Right lobe of liver (tissue), 6 donors: ENCODE measurements around the gene NRL. TPM values are rescaled to one million over a fixed set of nuclear protein-coding genes. Genes with fewer than 3 reads are reported as not detected.

Experiments used
- ATAC-seq, 4 donors: fragments of 200-7000 bp; cut with Tn5 transposase; one replicate each; pipeline ENCODE4 v1.9.1; 2020; ENCODE audit warnings: mild to moderate bottlenecking in 4 of 4, moderate library complexity in 4 of 4
- DNase-seq, 3 donors: peaks; one replicate each; pipeline ENCODE4 v3.0.0-alpha.2; 2020
- H3K27ac ChIP-seq, 3 donors: fragments of 200-600 bp; one replicate each; pipeline ENCODE4 v1.8.0; 2022
- H3K27me3 ChIP-seq, 2 donors: fragments of 200-600 bp; one replicate each; pipeline ENCODE4 v1.8.0; 2022
- H3K36me3 ChIP-seq, 4 donors: fragments of 200-600 bp; sonication (generic) in 1 of 4; one replicate each; pipeline versions ENCODE4 v1.5.1 to v1.8.0; 2017 to 2022; ENCODE audit warnings: control low read depth in 1 of 4
- H3K4me1 ChIP-seq, 4 donors: fragments of 200-600 bp; sonication (generic) in 1 of 4; one replicate each; pipeline versions ENCODE4 v1.5.1 to v1.8.0; 2017 to 2022; ENCODE audit warnings: control low read depth in 1 of 4
- H3K4me3 ChIP-seq, 3 donors: fragments of 200-600 bp; one replicate each; pipeline ENCODE4 v1.8.0; 2022
- H3K9me3 ChIP-seq, 4 donors: fragments of 200-600 bp; sonication (generic) in 1 of 4; one replicate each; pipeline versions ENCODE4 v1.5.1 to v1.8.0; 2017 to 2022; ENCODE audit warnings: control low read depth in 1 of 4
- POLR2A ChIP-seq: fragments of 450-650 bp; IDR thresholded peaks from one replicate; pipeline ENCODE4 v1.6.1; 2017; ENCODE audit warnings: antibody characterized with exemption, mild to moderate bottlenecking
- WGBS: methylation state at CpG from one replicate; pipeline ENCODE4 v1.1.6; 2018; ENCODE audit warnings: low coverage, low lambda C conversion rate; ENCODE audit not compliant: insufficient coverage; ENCODE audit errors: missing lambda C conversion rate; 5-methylcytosine and 5-hydroxymethylcytosine counted together
- intact Hi-C, 2 donors: fragments of 100-400 bp; cut with DNase I; formaldehyde crosslinking; loops; one replicate each; pipeline versions ENCODE4 v1.11.2 to v1.14.1; 2022
- total RNA-seq, 6 experiments: library from RNA; depleted of rRNA in 2 of 6; stranded (reverse); fragments of >200 nt in 2 of 6; fragmentation: NEBNext Ultra II Directional in 3 of 6; extraction: Animal tissue kit (Norgen Biotek cat#: 25700) in 3 of 6; gene quantifications; one replicate each; pipeline versions ENCODE4 v1.1.0 to v1.2.4, GENCODE V29; 2016 to 2023
- TF ChIP-seq, protein P1 (sequence below), 4 donors: fragments of 200-600 bp in 3 of 4; fragments of 450-650 bp in 1 of 4; IDR thresholded peaks; one replicate each; pipeline versions ENCODE4 v1.5.1 to v1.8.0; 2016 to 2022; ENCODE audit warnings: antibody characterized with exemption in 4 of 4, mild to moderate bottlenecking in 2 of 4
- donor health status: DM: no; HTN: yes; CAD: no.
- donor health status: DM: no; HTN: no; CAD: no.
- donor health status: DM: no; HTN: no; CAD: no.
- donor health status: DM: no; HTN: yes; CAD: no.
- donor health status: DM: no; HTN: yes; CAD: no.

Gene NRL
- total RNA-seq, 6 experiments from 2014 or later: 1.4 to 2.9 (median 2.1) TPM

DNA sequence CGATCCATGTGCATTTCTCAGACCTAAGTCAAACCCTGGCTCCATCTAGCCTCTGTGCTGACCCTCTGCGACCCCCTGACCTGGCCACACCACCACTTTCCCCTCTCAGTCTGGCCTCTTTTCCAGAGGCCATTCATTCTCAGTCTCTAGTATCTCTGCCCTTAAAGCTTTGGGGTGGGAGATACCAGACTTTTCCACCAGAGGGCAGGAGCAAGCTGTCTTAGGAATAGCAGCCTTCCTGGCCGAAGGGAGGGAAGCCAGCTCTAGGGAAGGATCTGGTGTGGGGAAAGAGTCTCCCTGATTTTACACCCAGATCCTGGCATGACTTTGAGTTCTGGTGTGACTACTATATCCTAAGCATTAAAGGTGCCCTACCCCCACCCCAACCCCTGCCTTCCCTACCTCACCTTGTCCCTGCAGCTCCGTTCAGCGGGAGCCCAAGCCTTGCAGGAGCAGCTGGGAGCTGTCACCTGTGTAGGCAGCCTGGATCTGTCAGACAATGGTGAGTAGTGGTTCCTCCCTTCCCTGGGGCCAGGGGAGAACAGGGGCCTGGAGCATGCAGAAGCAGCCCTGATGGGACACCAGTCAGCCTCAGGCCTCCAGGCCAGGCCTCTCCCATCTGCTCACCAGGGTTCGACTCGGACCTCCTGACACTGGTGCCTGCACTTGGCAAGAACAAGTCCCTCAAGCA is 56.3 kb downstream of the NRL start:
- DNase-seq (peak in 2 of 3 donors; percentile 71 to 84), ATAC-seq (peak; percentile 64 to 83 (median 72))
- TF ChIP-seq POLR2A: no peak
- TF ChIP-seq, protein P1, sequence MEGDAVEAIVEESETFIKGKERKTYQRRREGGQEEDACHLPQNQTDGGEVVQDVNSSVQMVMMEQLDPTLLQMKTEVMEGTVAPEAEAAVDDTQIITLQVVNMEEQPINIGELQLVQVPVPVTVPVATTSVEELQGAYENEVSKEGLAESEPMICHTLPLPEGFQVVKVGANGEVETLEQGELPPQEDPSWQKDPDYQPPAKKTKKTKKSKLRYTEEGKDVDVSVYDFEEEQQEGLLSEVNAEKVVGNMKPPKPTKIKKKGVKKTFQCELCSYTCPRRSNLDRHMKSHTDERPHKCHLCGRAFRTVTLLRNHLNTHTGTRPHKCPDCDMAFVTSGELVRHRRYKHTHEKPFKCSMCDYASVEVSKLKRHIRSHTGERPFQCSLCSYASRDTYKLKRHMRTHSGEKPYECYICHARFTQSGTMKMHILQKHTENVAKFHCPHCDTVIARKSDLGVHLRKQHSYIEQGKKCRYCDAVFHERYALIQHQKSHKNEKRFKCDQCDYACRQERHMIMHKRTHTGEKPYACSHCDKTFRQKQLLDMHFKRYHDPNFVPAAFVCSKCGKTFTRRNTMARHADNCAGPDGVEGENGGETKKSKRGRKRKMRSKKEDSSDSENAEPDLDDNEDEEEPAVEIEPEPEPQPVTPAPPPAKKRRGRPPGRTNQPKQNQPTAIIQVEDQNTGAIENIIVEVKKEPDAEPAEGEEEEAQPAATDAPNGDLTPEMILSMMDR (IDR thresholded peaks at IDR 0.05): peak; percentile 75 to 95 (median 86)
- Histone ChIP-seq H3K27ac (no peak overlapping the region), H3K9me3 (no peaks in the 10 kb centered on the region), H3K4me1 (peaks cover 0 to 48% (median 17%) of the 10 kb centered on the region in 4 donors), H3K36me3 (no peaks in the 10 kb centered on the region), H3K27me3 (no peaks in the 10 kb centered on the region), H3K4me3 (no peak overlapping the region)
- intact Hi-C loops: loop anchor here (5.0 kb wide), 1 partner anchor 34 kb away; the partner anchor contains the start of gene PCK2 (in 2 of the 2)
- WGBS: 3% methylated on average over 4 of the region's 7 CpGs

DNA sequence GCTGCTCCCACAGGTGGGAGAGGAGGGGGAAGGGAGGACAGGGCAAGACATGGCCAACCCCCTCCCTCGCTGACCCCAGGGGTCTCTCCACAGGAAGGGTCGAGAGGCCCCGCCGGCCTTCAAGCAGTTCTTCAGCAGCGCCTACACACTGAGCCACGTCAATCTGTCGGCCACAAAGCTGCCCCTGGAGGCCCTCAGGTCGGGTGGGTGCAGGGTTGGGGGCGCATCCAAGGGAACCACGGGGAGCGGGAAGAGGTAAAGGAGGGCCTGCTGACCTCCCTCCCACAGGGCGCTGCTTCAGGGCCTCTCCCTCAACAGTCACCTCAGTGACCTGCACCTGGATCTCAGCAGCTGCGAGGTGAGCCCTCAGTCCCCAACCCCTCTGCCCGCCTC is 56.9 kb downstream of the NRL start:
- H3K9me3 ChIP-seq: no peaks in the 10 kb centered on the region
- ATAC-seq: no peak
- H3K27me3 ChIP-seq: no peaks in the 10 kb centered on the region
- peak in 1 of 3 donors; percentile 42 for DNase-seq
- no CpG with 5 or more reads among the region's 14 CpGs for WGBS
- peaks cover 0 to 43% (median 14%) of the 10 kb centered on the region in 4 donors for H3K4me1 ChIP-seq
- intact Hi-C loops: loop anchor here (5.0 kb wide), 1 partner anchor 34 kb away; the partner anchor contains the start of gene PCK2 (in 2 of the 2)
- no peaks in the 10 kb centered on the region for H3K36me3 ChIP-seq
- H3K27ac ChIP-seq: no peak overlapping the region
- no peak for TF ChIP-seq POLR2A
- TF ChIP-seq, protein P1 (IDR thresholded peaks at IDR 0.05): no peak
- H3K4me3 ChIP-seq: no peak overlapping the region

DNA sequence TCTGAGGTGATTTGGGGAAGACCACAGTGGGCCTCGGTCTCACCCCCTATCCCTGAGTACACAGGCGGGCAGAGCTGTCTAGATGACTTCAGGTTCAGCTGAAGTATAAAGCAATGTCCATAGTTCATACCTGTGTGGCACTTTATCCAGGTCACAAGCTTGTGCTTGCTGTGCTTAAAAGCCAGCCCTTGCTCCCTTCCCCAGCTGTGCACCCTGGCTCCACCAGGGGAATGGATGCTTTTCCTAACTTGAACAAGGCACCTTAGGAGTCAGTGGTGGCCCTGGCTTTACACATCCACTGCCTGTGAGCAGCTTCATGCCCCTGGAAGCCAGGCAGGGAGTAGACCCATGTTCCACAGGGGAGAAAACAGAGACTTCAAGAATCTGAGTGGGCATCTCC is 57.5 kb downstream of the NRL start:
- DNase-seq: peak in 1 of 3 donors; percentile 28
- TF ChIP-seq, protein P1 (IDR thresholded peaks at IDR 0.05): no peak
- no peak for TF ChIP-seq POLR2A
- WGBS: no CpG with 5 or more reads among the region's 2 CpGs
- Histone ChIP-seq H3K9me3 (no peaks in the 10 kb centered on the region), H3K27me3 (no peaks in the 10 kb centered on the region), H3K36me3 (no peaks in the 10 kb centered on the region), H3K27ac (no peak overlapping the region), H3K4me3 (no peak overlapping the region), H3K4me1 (peaks cover 0 to 40% (median 12%) of the 10 kb centered on the region in 4 donors)
- ATAC-seq: no peak
- intact Hi-C loops: loop anchor here (5.0 kb wide), 1 partner anchor 35 kb away; the partner anchor contains the start of gene PCK2 (in 2 of the 2)

DNA sequence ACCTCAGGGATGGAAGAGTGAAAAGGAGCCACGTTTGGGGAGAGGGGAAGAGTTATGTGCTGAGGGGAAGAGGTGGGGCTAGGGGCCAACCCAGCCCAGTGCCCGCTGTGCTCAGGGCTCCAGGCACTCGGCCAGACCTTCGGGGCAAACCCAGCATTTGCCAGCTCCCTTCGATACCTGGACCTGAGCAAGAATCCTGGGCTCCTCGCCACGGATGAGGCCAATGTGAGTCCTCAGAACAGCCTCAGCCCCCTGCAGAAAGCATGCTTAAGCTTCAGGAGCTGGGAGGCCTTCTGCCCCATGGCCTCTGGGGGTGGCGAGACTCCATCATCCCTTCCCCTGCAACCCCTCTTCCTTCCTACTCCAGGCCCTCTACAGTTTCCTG is 58.0 kb downstream of the NRL start:
- Histone ChIP-seq H3K4me1 (peaks cover 0 to 40% (median 11%) of the 10 kb centered on the region in 4 donors), H3K27ac (no peak overlapping the region), H3K36me3 (no peaks in the 10 kb centered on the region), H3K4me3 (no peak overlapping the region), H3K9me3 (no peaks in the 10 kb centered on the region), H3K27me3 (no peaks in the 10 kb centered on the region)
- intact Hi-C loops: loop anchor here (5.0 kb wide), 1 partner anchor 36 kb away; the partner anchor contains the start of gene PCK2 (in 2 of the 2)
- WGBS: 16% methylated on average over 2 of the region's 8 CpGs
- TF ChIP-seq POLR2A: no peak
- TF ChIP-seq, protein P1 (IDR thresholded peaks at IDR 0.05): no peak
- DNase-seq: peak in 2 of 3 donors; percentile 79 to 82
- peak in 1 of 4 donors; percentile 41 for ATAC-seq
